GM13976 (cell line): ENCODE results near the gene NAA50.

Source experiments
- DNase-seq: peaks from one replicate; pipeline ENCODE4 v3.0.0; 2012; ENCODE audit warnings: low spot score
- in situ Hi-C: fragments of 300-500 bp; cut with MboI; formaldehyde crosslinking; loops from one replicate; pipeline ENCODE4 v1.12.0; 2022; ENCODE audit warnings: low sequenced_read_pairs, mixed read lengths, inconsistent platforms; ENCODE audit not compliant: unreplicated experiment
- TF ChIP-seq, protein P1 (sequence below): IDR thresholded peaks from 2 replicates; pipeline ENCODE4 v1.5.1; 2012; ENCODE audit warnings: borderline replicate concordance, mild to moderate bottlenecking; ENCODE audit not compliant: insufficient read depth; ENCODE audit errors: extremely low read depth, missing control alignments, control extremely low read depth

NAA50 gene

DNA sequence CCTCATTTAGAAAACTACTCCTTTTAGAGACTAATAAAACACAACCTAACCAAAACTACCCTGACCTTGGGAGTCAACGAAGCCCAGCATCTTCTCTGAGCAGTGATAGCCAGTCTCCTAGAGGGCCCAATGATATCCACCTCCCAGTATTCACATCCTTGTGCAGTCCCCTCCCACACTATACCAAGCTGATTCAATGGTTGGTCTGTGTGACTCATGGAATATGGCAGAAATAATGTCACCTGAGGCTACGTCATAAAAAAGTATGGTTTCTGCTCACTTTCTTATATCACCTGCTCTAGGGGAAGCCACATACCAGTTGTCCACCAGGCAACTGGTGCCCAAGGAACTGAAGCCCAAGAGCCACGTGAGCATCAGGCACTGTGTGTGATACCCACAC, 28.2 kb downstream of the NAA50 start:
- TF ChIP-seq, protein P1, sequence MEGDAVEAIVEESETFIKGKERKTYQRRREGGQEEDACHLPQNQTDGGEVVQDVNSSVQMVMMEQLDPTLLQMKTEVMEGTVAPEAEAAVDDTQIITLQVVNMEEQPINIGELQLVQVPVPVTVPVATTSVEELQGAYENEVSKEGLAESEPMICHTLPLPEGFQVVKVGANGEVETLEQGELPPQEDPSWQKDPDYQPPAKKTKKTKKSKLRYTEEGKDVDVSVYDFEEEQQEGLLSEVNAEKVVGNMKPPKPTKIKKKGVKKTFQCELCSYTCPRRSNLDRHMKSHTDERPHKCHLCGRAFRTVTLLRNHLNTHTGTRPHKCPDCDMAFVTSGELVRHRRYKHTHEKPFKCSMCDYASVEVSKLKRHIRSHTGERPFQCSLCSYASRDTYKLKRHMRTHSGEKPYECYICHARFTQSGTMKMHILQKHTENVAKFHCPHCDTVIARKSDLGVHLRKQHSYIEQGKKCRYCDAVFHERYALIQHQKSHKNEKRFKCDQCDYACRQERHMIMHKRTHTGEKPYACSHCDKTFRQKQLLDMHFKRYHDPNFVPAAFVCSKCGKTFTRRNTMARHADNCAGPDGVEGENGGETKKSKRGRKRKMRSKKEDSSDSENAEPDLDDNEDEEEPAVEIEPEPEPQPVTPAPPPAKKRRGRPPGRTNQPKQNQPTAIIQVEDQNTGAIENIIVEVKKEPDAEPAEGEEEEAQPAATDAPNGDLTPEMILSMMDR: no peak
- in situ Hi-C loops: no loop called here

GRCh38 chr3:113717308-113717707, 28.7 kb downstream of the NAA50 start:
- no peak for DNase-seq
- in situ Hi-C loops: no loop called here
- TF ChIP-seq, protein P1: no peak

More for the DNA sequence above, 28.2 kb downstream of the NAA50 start:
- DNase-seq: no peak

GRCh38 chr3:113714702-113715101, 31.3 kb downstream of the NAA50 start:
- DNase-seq: no peak
- in situ Hi-C loops: no loop called here
- TF ChIP-seq, protein P1: no peak

- DNase-seq: no peak
- in situ Hi-C loops: no loop called here
- TF ChIP-seq, protein P1: no peak
These were observed 33.9 kb downstream of the NAA50 start for GRCh38 chr3:113712129-113712528.

DNA sequence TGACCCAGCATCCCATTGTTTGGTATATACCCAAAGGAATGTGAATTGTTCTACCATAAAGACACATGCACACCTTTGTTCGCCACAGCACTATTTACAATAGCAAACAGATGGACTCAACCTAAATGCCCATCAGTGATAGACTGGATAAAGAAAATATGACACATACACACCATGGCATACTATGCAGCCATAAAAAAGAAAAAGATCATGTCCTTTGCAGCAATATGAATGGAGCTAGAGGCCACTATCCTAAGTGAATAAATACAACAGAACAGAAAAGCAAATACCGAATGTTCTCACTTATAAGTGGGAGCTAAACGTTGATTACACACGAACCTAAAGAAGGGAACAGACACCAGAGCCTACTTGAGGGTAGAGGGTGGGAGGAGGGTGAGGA, 38.2 kb downstream of the NAA50 start:
- in situ Hi-C loops: no loop called here
- TF ChIP-seq, protein P1: no peak
- DNase-seq: no peak

DNA sequence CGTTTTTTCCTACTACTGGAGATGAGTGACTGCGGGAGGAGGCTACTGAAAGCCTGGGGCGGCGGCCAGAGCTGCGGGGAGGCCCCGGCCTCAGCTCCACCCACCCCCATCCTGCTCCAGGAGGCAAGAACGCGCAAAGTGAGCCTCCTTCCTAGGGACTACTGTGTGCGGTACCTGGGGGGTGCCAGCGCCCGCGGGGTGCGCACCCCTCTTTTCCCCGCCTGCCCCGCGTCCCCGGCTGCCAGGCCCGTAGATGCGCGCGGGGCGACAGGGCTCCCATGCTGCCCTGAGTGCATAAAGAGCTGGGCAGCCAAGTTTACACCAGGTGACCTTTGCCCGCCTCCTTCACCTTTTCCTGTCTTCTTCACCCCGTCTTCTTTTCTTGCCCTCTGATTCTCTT, 47.1 kb downstream of the NAA50 start:
- peak; percentile 58 for DNase-seq
- TF ChIP-seq, protein P1: no peak
- in situ Hi-C loops: no loop called here
